ENCODE results near the gene NUDT5.
"Not testable (repeated sequence)": the region's sequence is repeated elsewhere in the genome, so short reads cannot be mapped to it uniquely, and the experiment has no call there.

The NUDT5 gene

DNA sequence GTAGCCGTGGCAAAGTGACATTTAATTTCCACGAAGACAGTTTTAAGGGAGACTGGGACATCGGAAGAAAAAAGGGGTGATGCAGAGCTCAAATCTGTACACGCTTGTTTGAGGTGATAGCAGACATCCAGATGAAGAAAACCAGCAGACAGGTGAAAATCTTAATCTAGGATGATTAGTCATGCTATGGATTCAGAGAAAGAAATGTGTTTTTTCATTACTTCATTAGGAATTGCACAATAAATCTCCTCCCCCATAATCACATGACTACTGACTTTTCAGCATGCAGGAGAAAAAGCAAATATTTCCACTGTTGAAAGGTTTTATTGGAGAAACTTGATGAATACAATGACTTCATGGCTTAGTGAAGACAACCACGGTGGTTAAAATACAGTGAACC lies 2.5 kb downstream of the NUDT5 start:
- Mint-ChIP-seq H3K4me1 (peaks cover 18 to 33% of the 10 kb centered on the region in 2 donors), H3K36me3 (peaks cover 21 to 32% of the 10 kb centered on the region in 2 donors), H3K4me3 (no peak overlapping the region), H3K27me3 (no peaks in the 10 kb centered on the region), H3K27ac (peak overlapping the region; percentile 2), H3K9me3 (no peaks in the 10 kb centered on the region)
- DNase-seq (no peak), ATAC-seq (replicated peaks) (no peak)

DNA sequence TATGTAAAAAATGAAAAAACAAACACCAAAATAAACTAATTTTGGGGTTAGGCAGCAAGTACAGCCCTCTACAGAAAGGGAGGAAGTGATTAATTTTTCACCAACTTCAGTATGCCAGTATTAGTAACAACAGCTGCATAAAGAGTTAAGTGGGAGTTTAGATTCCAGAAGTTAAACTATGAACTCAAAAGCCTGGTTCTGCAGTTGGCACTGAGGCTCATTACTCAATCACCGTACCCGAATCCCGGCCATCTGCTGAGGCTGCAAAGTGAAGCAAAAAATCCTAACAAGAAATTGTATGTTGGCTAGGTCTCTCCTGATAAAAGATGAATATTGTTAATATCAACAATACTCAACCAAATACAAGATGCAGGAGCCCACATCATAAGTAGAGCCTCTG lies 4.0 kb downstream of the NUDT5 start:
- Mint-ChIP-seq H3K36me3 (peaks cover 34 to 45% of the 10 kb centered on the region in 2 donors), H3K27ac (no peak overlapping the region), H3K9me3 (no peaks in the 10 kb centered on the region), H3K4me3 (no peak overlapping the region), H3K27me3 (no peaks in the 10 kb centered on the region), H3K4me1 (peaks cover 22 to 36% of the 10 kb centered on the region in 2 donors)
- ATAC-seq (replicated peaks) (no peak), DNase-seq (no peak)

DNA sequence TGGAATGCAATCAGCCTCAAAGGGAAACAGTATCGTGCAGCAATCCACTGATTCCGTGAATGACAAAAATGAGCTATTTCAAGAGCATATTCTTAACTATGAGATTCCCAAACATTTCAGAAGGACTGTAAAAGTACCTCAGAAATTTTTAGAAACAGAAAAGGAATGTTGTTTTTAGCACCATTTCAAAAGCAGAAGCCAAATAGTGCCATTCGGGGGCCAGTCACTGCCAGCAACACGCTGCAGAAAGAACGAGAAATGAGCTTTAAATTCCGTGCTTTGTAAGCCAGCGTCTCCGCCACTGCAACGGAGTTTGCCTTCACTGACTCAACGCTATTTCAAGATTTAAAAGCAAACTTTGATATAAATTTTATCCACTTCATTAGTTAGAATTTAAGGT lies 6.3 kb downstream of the NUDT5 start:
- DNase-seq = no peak
- H3K9me3 Mint-ChIP-seq = no peaks in the 10 kb centered on the region
- no peaks in the 10 kb centered on the region for H3K27me3 Mint-ChIP-seq
- no peak overlapping the region for H3K27ac Mint-ChIP-seq
- peaks cover 14 to 20% of the 10 kb centered on the region in 2 donors for H3K4me1 Mint-ChIP-seq
- no peak for ATAC-seq (replicated peaks)
- no peak overlapping the region for H3K4me3 Mint-ChIP-seq
- peaks cover 37 to 52% of the 10 kb centered on the region in 2 donors for H3K36me3 Mint-ChIP-seq

DNA sequence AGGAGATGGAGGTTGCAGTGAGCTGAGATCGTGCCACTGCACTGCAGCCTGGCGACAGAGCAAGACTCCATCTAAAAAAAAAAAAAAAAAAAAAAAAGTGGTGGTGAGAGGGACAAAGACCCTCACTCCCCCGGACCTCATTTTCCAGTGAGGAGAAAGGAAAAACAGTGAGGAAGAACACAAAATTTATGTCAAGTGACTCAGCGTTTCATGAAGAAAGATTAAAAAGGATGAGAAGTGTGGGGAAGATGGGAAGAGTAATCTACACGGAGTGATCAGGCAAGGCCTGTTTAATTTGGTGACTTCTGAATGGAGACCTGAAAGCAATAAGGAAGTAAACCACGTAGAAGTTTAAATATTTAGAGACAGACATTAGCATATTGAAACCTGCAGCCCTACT lies 7.0 kb downstream of the NUDT5 start:
- no peaks in the 10 kb centered on the region for H3K27me3 Mint-ChIP-seq
- H3K36me3 Mint-ChIP-seq = peaks cover 35 to 49% of the 10 kb centered on the region in 2 donors
- no peaks in the 10 kb centered on the region for H3K9me3 Mint-ChIP-seq

DNA sequence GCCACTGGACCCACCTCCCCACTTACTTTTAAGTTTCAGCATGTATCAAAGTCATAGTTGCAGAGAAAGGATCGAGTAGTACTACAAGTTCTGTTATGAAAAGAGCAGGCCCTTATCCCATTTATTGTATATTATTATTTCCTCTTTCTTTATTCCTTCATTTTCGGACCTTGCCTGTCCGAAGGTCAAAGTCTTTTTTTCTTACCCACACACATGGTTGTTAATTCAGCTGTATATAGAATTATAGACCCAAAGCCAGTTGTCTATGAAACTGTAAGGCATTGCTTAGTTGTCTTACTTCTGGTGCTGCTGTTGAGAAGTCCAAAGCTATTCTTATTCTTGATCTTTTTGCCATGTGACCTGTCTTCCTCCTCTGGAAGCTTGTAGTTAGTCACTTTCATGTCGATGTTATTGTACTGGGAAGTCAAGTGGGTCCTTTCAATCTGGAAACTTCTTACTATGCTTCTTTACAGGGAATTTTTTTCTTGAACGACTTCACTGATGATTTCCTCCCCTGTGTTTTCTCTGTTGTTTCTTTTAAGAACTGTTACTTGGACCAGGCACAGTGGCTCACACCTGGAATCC lies 8.3 kb downstream of the NUDT5 start:
- ATAC-seq (replicated peaks) (no peak), DNase-seq (no peak)
- peaks cover 7 to 14% of the 10 kb centered on the region in 2 donors for H3K4me1 Mint-ChIP-seq
- H3K27me3 Mint-ChIP-seq = no peaks in the 10 kb centered on the region
- peaks cover 38 to 48% of the 10 kb centered on the region in 2 donors for H3K36me3 Mint-ChIP-seq
- H3K9me3 Mint-ChIP-seq = no peaks in the 10 kb centered on the region
- H3K27ac Mint-ChIP-seq = no peak overlapping the region
- H3K4me3 Mint-ChIP-seq = no peak overlapping the region

More for the DNA sequence above, 7.0 kb downstream of the NUDT5 start:
- H3K27ac Mint-ChIP-seq = no peak overlapping the region
- no peak for DNase-seq
- ATAC-seq (replicated peaks) = no peak
- H3K4me3 Mint-ChIP-seq = no peak overlapping the region
- H3K4me1 Mint-ChIP-seq = peaks cover 10 to 14% of the 10 kb centered on the region in 2 donors

DNA sequence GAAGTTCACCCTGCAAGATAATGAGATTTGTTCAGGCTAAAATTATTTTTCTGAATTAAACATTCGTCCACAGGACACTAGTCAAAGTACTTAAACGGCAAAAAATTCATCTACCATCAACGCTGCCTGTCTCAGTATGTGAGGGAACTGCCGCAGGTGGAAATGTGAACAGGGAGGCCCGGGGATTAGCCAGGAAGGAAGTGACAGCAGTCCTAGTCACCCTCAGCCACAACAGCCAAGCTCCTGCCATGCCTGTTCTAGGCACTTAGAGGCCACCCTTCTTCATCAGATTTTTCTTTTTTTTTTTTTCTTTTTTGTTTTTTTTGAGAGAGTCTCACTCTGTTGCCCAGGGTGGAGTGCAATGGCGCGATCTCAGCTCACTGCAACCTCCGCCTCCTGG lies 9.4 kb downstream of the NUDT5 start:
- Mint-ChIP-seq H3K4me1 (peaks cover 5 to 15% of the 10 kb centered on the region in 2 donors), H3K4me3 (no peak overlapping the region), H3K36me3 (peaks cover 39 to 48% of the 10 kb centered on the region in 2 donors), H3K9me3 (no peaks in the 10 kb centered on the region), H3K27ac (no peak overlapping the region), H3K27me3 (no peaks in the 10 kb centered on the region)
- ATAC-seq (replicated peaks) = no peak
- DNase-seq = no peak

DNA sequence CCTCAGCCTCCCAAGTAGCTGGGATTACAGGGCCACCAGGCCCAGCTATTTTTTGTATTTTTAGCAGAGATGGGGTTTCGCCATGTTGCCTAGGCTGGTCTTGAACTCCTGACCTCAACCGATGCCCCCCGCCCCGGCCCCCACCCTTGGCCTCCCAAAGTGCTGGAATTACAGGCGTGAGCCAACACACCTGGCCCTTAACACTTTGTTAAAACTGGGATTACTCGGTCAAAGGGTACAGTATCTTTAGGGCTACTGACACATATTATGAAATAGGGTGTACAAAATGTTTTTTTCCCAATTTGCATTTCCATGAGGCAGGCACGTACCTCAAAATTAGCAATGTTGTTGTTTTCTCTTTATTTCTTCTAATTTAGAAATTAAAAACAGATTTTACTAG lies 11.5 kb downstream of the NUDT5 start:
- H3K4me3 Mint-ChIP-seq = no peak overlapping the region
- H3K4me1 Mint-ChIP-seq = peaks cover 7 to 23% of the 10 kb centered on the region in 2 donors
- DNase-seq (no peak), ATAC-seq (replicated peaks) (no peak)
- H3K27me3 Mint-ChIP-seq = no peaks in the 10 kb centered on the region
- H3K36me3 Mint-ChIP-seq = peaks cover 38 to 51% of the 10 kb centered on the region in 2 donors
- H3K27ac Mint-ChIP-seq = no peak overlapping the region
- no peaks in the 10 kb centered on the region for H3K9me3 Mint-ChIP-seq

DNA sequence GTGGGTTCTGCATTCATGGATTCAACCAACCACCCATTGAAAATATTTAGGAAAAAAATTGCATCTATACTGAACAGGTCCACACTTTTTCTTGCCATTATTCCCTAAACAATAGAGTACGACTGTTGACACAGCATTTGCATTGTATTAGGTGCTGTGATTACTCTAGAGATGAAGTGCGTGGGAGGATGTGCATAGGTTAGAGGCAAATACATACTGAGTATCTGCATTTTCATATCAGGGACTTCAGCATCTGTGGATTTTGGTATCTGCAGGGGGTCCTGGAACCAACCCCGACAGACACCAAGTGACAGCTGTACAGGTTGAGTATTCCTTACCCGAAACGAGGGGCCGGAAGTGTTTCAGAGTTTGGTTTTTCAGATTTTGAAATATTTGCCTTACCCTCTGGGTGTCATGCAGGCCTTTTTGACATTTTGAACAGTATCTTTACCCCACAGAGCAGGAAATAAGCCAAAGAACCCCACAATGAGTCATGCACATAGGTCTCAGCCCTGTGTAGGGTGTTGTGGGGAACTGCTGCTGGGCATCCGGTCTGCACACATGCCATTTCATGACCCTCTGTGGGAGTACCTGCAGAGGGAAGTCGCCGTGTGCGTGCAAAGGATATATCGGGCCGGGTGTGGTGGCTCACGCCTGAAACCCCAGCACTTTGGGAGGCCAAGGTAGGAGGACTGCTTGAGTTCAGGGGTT lies 14.5 kb downstream of the NUDT5 start:
- no peak overlapping the region for H3K4me3 Mint-ChIP-seq
- H3K27ac Mint-ChIP-seq = no peak overlapping the region
- peaks cover 34 to 45% of the 10 kb centered on the region in 2 donors for H3K36me3 Mint-ChIP-seq
- H3K9me3 Mint-ChIP-seq = no peaks in the 10 kb centered on the region
- ATAC-seq (replicated peaks) = peak; percentile 98 to 99
- DNase-seq = peak; percentile 23
- peaks cover 3 to 14% of the 10 kb centered on the region in 2 donors for H3K4me1 Mint-ChIP-seq
- H3K27me3 Mint-ChIP-seq = no peaks in the 10 kb centered on the region

DNA sequence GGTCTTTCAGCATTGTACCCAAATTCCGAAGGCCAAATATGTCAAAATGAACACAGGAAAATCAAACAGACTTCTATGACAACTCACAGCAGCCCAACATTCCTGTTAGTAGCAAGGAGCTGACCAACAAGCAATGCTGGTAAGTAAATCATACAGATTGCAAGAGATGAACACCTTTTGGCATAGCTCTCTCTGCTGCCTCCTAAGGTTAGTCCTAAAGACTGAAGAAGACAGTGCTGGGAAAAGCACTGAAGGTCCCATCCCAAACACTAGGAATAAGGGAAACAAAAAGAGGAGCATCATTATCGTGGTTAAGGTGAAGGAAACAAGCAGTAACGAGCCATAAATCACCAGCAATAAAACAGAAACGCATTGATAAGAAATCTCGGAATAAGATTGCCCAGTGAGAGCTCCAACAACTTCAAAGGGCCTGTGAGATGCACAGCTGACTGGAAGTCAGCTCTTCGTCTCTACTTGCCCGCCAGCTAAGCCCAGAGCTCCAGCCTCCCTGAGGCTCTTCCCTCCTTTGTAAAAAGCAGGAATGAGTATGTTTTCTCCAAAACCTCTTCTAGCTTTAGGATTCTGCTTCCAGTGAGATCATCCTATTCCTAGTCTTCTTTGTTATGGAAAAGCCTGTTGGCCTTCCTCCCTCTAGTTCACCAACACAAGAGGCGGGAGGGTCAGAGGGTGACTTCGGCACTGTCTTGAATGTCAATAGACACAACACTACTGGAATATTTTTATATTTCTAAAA lies 15.3 kb downstream of the NUDT5 start:
- H3K9me3 Mint-ChIP-seq = no peaks in the 10 kb centered on the region
- peaks cover 3 to 14% of the 10 kb centered on the region in 2 donors for H3K4me1 Mint-ChIP-seq
- no peak overlapping the region for H3K4me3 Mint-ChIP-seq
- no peaks in the 10 kb centered on the region for H3K27me3 Mint-ChIP-seq
- peaks cover 31 to 38% of the 10 kb centered on the region in 2 donors for H3K36me3 Mint-ChIP-seq
- ATAC-seq (replicated peaks) (no peak), DNase-seq (no peak)
- H3K27ac Mint-ChIP-seq = no peak overlapping the region

DNA sequence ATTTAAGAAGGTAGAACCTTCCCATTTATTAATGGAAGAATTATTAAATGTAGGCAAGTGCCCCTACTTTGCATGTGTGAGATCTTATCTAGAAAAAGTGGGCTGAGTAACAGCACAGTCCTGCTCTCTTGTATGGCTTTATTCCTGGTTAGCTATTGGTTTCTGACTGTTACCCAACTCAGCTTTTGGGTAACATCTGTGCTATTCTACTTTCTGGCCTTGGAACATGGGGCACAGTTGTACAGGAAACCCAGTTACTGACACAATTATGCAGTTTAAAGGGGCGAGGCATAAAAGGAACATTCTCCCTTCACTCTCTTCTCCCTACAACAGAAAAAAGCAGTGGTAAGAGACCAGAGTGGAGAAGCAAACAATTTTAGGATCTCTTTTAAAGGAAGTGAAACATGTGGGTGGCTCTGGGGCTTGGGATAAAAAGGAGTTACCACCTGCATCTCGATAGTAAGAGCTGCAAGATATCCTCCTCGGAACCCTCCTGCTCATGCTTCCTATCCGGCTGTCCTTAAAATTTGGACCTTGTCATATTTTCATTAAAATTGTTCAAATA lies 16.0 kb downstream of the NUDT5 start:
- H3K27me3 Mint-ChIP-seq = no peaks in the 10 kb centered on the region
- H3K27ac Mint-ChIP-seq = no peak overlapping the region
- H3K4me3 Mint-ChIP-seq = no peak overlapping the region
- no peak for DNase-seq
- ATAC-seq (replicated peaks) = no peak
- peaks cover 28 to 33% of the 10 kb centered on the region in 2 donors for H3K36me3 Mint-ChIP-seq
- no peaks in the 10 kb centered on the region for H3K9me3 Mint-ChIP-seq
- peaks cover 3 to 14% of the 10 kb centered on the region in 2 donors for H3K4me1 Mint-ChIP-seq

DNA sequence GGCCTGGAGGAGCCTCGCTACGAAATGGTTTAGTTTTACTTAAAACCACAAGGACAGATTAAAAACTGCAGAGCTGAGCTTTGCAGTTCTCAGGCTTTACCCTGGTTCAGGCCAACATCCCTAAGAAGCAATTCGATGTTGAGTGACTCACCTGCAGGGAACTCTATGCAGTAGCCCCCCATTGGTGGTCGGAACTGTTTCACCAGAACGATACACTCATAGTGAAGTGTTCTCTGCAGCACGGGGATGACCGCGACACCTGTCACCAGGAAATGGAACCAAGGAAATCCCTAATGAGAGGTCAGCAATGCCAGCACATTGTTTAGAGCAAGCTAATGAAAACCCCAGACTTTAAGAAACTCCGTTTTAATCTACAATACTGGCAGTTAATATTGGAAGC lies 18.0 kb downstream of the NUDT5 start:
- H3K4me1 Mint-ChIP-seq = peaks cover 3 to 14% of the 10 kb centered on the region in 2 donors

DNA sequence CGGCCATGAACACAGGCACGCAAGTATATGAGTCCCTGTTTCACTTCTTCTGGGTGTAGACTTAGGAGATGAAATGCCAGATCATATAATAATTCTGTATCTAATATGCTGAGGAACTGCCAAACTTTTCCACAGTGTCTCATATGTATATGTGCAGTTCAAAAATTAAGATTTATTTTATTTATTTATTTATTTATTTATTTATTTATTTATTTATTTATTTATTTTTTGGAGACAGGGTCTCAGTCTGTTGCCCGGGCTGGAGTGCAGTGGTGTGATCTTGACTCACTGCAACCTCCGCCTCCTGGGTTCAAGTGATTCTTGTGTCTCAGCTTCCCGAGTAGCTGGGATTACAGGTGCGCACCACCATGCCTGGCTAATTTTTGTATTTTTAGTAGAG lies 24.2 kb downstream of the NUDT5 start:
- H3K27me3 Mint-ChIP-seq; H3K4me1 Mint-ChIP-seq; DNase-seq; H3K27ac Mint-ChIP-seq; H3K4me3 Mint-ChIP-seq; ATAC-seq (replicated peaks); H3K9me3 Mint-ChIP-seq: not testable (repeated sequence)
- H3K36me3 Mint-ChIP-seq = peaks cover 28 to 48% of the 10 kb centered on the region in 2 donors

More for the DNA sequence above, 18.0 kb downstream of the NUDT5 start:
- Mint-ChIP-seq H3K36me3 (peaks cover 37 to 39% of the 10 kb centered on the region in 2 donors), H3K9me3 (no peaks in the 10 kb centered on the region), H3K27me3 (no peaks in the 10 kb centered on the region), H3K4me3 (no peak overlapping the region), H3K27ac (no peak overlapping the region)
- no peak for ATAC-seq (replicated peaks)
- DNase-seq = no peak

DNA sequence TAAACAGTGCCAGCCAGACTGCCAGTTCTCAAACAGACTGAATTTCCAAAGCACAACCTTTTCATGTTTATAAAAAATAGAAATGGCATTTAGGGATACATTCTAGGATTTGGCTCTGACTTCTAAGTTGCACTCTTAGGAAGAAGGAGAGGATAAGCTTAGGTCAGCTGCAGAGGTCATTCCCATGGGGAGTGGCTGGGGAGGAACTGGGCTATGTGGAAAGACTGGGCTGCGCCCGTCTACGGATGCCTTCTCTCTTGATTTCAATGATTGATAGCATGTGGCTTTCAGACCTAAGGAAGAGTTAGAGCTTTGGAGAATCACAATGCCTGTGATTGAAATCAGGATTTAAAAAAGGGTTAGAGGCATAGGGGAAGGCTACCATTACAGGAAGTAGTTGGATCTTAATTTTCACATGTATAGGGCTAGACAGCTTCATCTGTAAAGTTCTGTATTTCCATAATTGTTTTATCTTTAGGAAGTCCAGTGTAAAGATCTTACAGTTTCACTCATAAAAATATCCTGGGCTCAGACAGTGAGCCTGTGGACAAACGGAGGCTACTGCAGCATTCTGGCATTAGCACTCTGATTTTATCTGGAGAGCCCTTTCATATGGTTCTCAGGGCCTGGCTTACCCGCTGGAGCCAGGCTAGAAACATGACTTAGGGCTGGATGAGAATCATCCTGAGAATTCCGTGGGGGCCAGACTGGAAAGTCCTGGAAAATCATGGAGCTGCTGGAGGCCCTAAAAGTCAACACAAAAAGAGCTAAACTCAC lies 29.5 kb downstream of the NUDT5 start:
- Mint-ChIP-seq H3K36me3 (peaks cover 19 to 58% of the 10 kb centered on the region in 2 donors), H3K4me1 (no peaks in the 10 kb centered on the region), H3K27ac (no peak overlapping the region), H3K4me3 (no peak overlapping the region), H3K27me3 (no peaks in the 10 kb centered on the region), H3K9me3 (no peaks in the 10 kb centered on the region)
- ATAC-seq (replicated peaks) = no peak
- no peak for DNase-seq

DNA sequence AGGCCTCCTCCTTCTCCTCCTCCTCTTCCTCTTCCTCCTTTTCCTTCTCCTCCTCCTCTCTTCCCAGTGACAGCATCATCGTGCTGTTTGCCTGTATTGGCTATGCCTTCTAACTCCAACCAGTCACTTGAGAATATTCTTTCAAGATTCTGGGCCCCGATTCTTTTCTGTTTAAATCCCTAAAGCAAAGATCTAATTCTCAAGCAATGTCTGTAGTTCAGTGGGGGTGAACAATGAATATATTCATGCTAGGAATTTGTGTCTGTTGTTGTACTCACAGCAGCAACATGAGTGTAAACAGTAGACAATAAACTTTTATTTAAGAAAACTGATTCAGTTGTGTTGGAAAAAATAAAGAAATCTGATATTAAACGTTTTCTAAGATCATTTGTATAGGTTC lies 30.7 kb downstream of the NUDT5 start:
- DNase-seq (no peak), ATAC-seq (replicated peaks) (no peak)
- Mint-ChIP-seq H3K4me3 (no peak overlapping the region), H3K36me3 (peaks cover 16 to 56% of the 10 kb centered on the region in 2 donors), H3K27ac (no peak overlapping the region), H3K27me3 (no peaks in the 10 kb centered on the region), H3K9me3 (no peaks in the 10 kb centered on the region), H3K4me1 (no peaks in the 10 kb centered on the region)
